Lung microvascular endothelial cell (primary cell): ENCODE results near the gene TMEM178B. TPM values are rescaled to one million over a fixed set of nuclear protein-coding genes. Genes with fewer than 3 reads are reported as not detected.

Source experiments
- DNase-seq, 2 donors: peaks; one replicate each; pipeline versions ENCODE4 v3.0.0 to v3.0.0-alpha.2; 2010; ENCODE audit warnings: low read depth in 2 of 2
- total RNA-seq: library from RNA; depleted of rRNA; stranded (reverse); fragments of >200 nt; gene quantifications from 2 replicates; pipeline ENCODE4 v1.2.1, GENCODE V29; 2014

TMEM178B gene
- total RNA-seq, 1 donor from 2014 or later: under 0.01 TPM

GRCh38 chr7:141515941-141516340, 442.1 kb downstream of the TMEM178B start:
- DNase-seq: no peak

GRCh38 chr7:141519623-141520022, 445.8 kb downstream of the TMEM178B start:
- no peak for DNase-seq

- DNase-seq: no peak
Observed at GRCh38 chr7:141522657-141523342, 448.9 kb downstream of the TMEM178B start.

- no peak for DNase-seq
Observed at GRCh38 chr7:141525973-141526514, 452.2 kb downstream of the TMEM178B start.

- no peak for DNase-seq
Observed at GRCh38 chr7:141527076-141527475, 453.2 kb downstream of the TMEM178B start.

GRCh38 chr7:141528399-141528798, 454.5 kb downstream of the TMEM178B start:
- DNase-seq: no peak

Other genes starting within 250 kb of the TMEM178B start
- gene BRAF, start 149.1 kb upstream of the TMEM178B start, total RNA-seq: 11.6 and 20.4 TPM in 2 replicates
- gene MRPS33, start 59.1 kb upstream of the TMEM178B start, total RNA-seq: 13.5 and 17.2 TPM in 2 replicates